Pulmonary artery endothelial cell (primary cell): Measurements from ENCODE around the gene LRRC31. TPM values are rescaled to one million over a fixed set of nuclear protein-coding genes. Genes with fewer than 3 reads are reported as not detected.

Experiments
- DNase-seq: peaks from one replicate; pipeline ENCODE4 v3.0.0-alpha.2; 2011; ENCODE audit warnings: low read depth, low spot score
- total RNA-seq: library from RNA; depleted of rRNA; stranded (reverse); fragments of >200 nt; gene quantifications from 2 replicates; pipeline ENCODE4 v1.2.3, GENCODE V29; 2014

Gene LRRC31
- not detected in 2 replicates for total RNA-seq

- no peak for DNase-seq
Observed at GRCh38 chr3:169869484-169870220, at the start of gene LRRC31. LRRC31 (minus strand) TSS chr3:169869935; CDS start chr3:169869807, 128 bp downstream.

DNA sequence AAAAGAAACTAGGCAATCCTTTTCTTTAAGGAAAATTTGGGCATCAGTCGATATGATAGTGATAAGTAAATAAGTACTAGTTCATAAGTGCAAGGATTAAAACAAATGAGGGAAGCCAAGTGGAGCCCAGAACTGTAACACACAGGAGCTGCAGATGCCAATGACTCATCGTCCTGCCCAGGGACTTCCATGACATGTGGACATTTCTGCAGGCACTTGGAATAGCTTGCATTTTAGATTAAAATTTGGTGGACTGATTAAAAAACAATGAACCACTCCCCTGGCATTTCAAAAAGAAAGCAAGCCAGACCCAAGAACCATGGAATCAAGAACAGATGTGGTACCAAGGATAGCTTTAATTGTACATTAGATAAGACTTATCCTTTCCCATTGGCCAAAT is 44.6 kb upstream of the LRRC31 start:
- DNase-seq: no peak

DNA sequence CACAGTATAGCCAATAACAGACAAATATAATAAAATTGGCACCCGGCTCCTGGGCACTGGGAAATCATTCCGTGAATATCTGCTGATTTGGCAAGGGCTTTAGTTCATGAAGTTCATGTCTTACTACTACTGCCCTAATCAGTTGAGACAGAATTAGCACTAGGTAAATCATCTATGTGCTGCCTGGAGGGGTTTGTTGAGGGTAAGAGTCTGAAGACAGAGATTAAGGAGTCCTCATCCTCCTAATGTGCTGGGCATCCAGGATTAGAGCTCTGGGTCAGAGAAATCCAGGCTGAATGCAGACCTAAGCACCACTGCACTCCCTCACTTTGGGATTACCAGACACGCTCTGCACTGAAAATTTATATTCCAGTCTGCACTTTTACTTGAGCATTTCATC is 43.6 kb upstream of the LRRC31 start:
- DNase-seq: no peak

GRCh38 chr3:169911272-169911671 is 41.5 kb upstream of the LRRC31 start, which contains the start of gene SAMD7:
SAMD7 (plus strand) TSS chr3:169911572; CDS start chr3:169919499, 7,927 bp downstream.
- DNase-seq: no peak

- no peak for DNase-seq
Observed at GRCh38 chr3:169907944-169908343, 38.2 kb upstream of the LRRC31 start.

- DNase-seq: no peak
Observed at GRCh38 chr3:169907476-169907875, 37.7 kb upstream of the LRRC31 start.

DNA sequence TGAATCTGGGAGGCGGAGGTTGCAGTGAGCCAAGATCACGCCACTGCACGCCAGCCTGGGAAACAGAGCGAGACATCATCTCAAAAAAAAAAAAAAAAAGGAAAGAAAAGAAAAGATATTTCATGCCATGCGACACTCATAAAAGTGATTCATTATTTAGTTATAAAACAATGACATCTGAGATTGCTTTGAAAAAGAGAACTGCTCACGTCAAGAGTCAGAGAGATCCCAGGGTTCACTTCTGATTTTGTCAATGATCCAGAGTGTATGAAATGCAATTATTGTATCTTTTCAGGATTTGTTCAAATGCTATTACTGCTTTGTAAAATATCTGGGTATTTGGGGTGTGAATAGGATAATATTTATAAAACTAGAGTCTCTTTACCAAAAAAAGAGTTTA is 35.7 kb upstream of the LRRC31 start:
- DNase-seq: no peak

DNA sequence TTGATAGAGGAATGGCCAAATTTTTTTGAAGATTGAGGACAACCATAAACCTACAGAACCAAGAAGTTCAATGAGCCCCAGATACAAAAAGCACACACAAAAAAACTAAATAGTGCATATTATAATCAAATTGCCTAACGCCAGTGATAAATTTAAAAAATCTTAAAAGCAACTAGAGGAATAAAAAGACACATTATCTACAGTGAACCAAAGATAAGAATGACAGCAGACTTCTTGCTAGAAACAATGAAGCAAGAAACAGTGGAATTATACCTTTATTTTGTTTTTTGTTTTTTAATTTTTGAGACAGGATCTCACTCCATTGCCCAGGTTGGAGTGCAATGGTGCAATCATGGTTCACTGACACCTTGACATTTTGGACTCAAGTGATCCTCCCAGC is 31.7 kb upstream of the LRRC31 start:
- no peak for DNase-seq

DNA sequence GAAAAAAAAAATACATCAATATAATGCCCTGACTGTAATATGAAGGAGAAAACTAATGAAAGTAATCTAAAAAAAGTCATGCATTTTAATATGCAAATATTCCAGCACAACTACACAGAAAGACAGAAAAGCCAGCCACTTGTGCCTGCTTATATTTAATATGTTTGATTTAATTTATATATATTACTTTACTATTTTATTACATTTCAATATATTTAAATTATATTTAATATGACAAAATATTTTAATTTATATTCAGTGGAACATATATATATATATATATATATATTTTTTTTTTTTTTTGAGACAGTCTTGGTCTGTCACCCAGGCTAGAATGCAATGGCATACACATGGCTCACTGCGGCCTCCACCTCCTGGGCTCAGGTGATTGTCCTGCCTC is 27.5 kb upstream of the LRRC31 start:
- DNase-seq: no peak

DNA sequence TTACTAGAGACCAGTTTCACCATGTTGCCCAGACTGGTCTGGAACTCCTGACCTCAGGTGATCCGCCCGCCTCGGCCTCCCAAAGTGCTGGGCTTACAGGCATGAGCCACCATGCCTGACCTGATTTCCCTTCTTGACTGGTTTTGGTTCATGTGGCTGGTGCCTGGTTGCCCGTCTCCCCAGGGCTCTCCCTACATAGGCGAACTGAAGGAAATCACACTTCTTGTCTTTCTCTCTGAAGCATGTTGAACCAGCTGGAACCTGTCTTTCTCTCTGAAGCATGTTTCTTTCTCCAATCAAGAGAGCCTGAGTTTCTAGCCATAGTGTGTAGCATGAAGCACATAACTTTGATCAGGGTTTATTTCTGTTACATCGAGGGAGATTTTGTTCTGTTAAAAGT is 25.3 kb upstream of the LRRC31 start:
- no peak for DNase-seq

DNA sequence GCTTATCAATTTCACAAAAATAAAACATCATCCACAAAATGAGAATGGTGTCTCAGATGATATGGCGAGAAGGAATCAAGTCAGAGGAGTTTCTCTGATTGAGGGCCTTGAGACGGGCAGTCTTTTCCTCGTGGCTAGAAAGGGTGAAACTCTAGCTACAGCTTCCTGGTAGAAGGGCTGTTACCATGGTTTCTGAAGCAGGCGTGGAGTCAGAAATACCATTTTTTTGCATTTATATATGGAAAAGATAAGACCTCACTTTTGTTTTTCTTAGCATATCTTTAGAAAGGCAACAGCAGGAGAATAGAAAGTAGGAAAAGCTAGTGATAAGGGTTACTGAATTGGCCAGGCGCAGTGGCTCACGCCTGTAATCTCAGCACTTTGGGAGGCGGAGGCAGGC is 24.4 kb upstream of the LRRC31 start:
- no peak for DNase-seq

- DNase-seq: no peak
Observed at GRCh38 chr3:169891886-169892285, 22.2 kb upstream of the LRRC31 start.

DNA sequence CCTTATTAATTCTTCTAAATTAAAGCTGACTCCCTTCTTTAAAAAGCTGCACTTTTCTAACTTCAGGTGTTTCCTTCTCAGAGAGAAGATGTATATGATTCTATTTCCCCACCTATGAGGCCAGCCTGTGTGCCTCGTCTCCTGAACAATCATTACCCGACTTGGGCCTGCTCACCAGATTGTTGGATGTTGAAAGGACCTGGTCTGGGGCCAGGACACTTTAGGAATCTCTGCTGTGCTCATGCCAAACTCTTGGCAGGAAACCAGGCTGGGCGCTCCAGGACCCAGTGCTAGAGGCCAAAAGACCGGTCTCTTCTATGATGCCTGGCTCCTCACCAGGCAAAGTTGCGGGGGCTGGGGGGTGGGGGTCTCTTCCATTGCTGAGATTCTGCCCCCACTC is 16.9 kb upstream of the LRRC31 start:
- DNase-seq: no peak

GRCh38 chr3:169880576-169881250 is 11.0 kb upstream of the LRRC31 start:
- no peak for DNase-seq

- no peak for DNase-seq
Observed at GRCh38 chr3:169879845-169880575, 10.3 kb upstream of the LRRC31 start.

DNA sequence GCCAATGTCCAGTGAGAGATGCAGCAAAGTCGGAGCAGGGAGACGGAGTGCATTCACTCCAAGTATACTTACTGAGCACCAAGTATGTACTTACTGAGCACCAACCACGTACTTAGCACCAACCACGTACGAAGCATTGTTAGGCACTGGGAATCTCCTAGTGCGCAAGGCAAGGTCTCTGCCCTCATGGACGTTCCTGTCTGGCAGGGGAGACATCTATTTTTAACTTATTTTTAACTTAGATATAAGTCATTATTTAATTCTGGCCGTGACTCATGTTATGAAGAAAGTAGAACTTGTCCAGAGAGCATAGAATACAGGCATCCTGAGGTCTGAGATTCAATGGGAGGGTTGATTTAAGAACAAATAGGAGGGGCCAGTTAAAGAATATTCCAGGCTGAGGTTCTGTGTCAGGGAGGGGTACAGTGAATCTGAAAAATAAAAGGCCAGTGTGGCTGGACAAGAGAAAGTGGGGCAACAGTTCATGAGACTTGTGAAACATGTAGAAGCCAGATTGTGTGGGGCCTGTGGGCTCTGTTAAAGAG is 9.3 kb upstream of the LRRC31 start:
- DNase-seq: no peak

GRCh38 chr3:169871129-169871886 is 1.6 kb upstream of the LRRC31 start:
- DNase-seq: no peak

DNA sequence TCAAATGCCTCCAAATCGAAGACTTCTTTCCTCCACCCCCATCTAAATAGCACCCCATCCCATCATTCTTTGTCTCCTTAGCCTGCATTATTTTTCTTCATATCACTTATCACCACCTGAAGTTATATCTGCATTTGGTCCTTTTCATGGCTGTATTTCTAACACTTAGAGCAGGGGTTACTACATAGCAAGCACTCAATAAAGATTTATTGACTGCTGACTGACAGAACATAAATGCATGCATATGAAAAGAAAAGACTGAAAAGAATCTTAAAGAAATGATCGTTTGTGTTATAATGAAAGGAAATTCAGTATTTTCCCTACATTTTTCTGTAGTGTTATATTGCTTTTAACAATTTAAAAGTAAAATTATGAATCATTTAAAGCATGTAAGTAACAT is 1.4 kb downstream of the LRRC31 start:
- DNase-seq: no peak

DNA sequence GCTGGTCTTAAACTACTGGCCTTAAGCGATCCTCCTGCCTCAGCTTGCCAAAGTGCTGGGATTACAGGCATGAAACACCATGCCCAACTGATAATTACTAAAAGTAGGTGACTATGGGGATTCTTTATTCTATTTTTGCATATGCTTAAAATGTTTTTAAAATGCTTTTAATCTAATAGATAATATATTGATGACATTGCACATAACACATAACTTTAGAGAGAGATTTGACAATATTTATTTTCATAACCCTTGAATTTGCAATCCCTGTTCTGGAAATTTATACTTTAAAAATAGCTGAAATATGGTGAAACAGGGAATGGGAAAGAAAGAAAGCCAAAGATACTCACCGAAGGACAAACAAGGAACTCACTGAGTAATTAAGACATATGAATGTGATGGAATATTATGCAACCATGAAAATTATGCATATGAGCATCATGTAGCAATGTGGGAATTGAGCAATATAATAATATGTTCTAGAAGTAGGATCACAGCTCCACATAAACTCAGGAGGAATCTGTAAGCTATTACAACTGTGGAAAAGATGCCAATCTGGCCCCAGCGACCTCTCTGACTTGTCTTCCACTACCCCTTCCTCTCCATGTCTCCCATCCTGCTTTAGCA is 2.0 kb downstream of the LRRC31 start:
- no peak for DNase-seq

DNA sequence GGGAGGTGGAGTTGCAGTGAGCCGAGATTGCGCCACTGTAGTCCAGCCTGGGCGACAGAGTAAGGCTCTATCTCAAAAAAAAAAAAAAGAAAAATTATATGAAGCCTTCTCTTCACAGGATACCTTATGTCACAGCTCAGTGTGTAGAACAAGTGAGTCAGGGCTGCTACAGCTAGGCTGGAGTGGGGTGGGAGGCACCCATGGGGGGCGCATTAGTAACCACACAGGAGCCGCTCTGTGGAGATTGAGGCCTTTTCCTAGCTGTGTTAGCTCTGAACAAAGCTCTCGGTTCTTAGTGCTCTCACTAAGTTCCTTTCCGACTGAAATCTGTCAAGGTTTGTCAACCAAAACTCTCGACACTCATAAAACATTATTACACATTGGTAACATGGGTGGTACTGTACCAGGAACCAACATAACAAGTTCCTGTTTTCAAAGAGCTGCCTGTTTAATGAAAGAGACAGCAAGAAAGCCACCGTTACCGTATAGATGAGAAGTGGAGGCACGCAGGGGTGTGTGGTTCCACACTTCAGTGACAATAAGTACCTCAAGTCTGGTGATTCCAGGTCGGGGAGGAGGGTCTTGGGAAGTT is 4.5 kb downstream of the LRRC31 start:
- no peak for DNase-seq
